Right lobe of liver (tissue), 6 donors: Measurements from ENCODE around the gene TMEM171. TPM values are rescaled to one million over a fixed set of nuclear protein-coding genes. Genes with fewer than 3 reads are reported as not detected.

ENCODE experiments used
- ATAC-seq, 4 donors: fragments of 200-7000 bp; cut with Tn5 transposase; one replicate each; pipeline ENCODE4 v1.9.1; 2020; ENCODE audit warnings: mild to moderate bottlenecking in 4 of 4, moderate library complexity in 4 of 4
- DNase-seq, 3 donors: peaks; one replicate each; pipeline ENCODE4 v3.0.0-alpha.2; 2020
- H3K27ac ChIP-seq, 3 donors: fragments of 200-600 bp; one replicate each; pipeline ENCODE4 v1.8.0; 2022
- H3K27me3 ChIP-seq, 2 donors: fragments of 200-600 bp; one replicate each; pipeline ENCODE4 v1.8.0; 2022
- H3K36me3 ChIP-seq, 4 donors: fragments of 200-600 bp; sonication (generic) in 1 of 4; one replicate each; pipeline versions ENCODE4 v1.5.1 to v1.8.0; 2017 to 2022; ENCODE audit warnings: control low read depth in 1 of 4
- H3K4me1 ChIP-seq, 4 donors: fragments of 200-600 bp; sonication (generic) in 1 of 4; one replicate each; pipeline versions ENCODE4 v1.5.1 to v1.8.0; 2017 to 2022; ENCODE audit warnings: control low read depth in 1 of 4
- H3K4me3 ChIP-seq, 3 donors: fragments of 200-600 bp; one replicate each; pipeline ENCODE4 v1.8.0; 2022
- H3K9me3 ChIP-seq, 4 donors: fragments of 200-600 bp; sonication (generic) in 1 of 4; one replicate each; pipeline versions ENCODE4 v1.5.1 to v1.8.0; 2017 to 2022; ENCODE audit warnings: control low read depth in 1 of 4
- POLR2A ChIP-seq: fragments of 450-650 bp; IDR thresholded peaks from one replicate; pipeline ENCODE4 v1.6.1; 2017; ENCODE audit warnings: antibody characterized with exemption, mild to moderate bottlenecking
- WGBS: methylation state at CpG from one replicate; pipeline ENCODE4 v1.1.6; 2018; ENCODE audit warnings: low coverage, low lambda C conversion rate; ENCODE audit not compliant: insufficient coverage; ENCODE audit errors: missing lambda C conversion rate; 5-methylcytosine and 5-hydroxymethylcytosine counted together
- intact Hi-C, 2 donors: fragments of 100-400 bp; cut with DNase I; formaldehyde crosslinking; loops; one replicate each; pipeline versions ENCODE4 v1.11.2 to v1.14.1; 2022
- total RNA-seq, 6 experiments: library from RNA; depleted of rRNA in 2 of 6; stranded (reverse); fragments of >200 nt in 2 of 6; fragmentation: NEBNext Ultra II Directional in 3 of 6; extraction: Animal tissue kit (Norgen Biotek cat#: 25700) in 3 of 6; gene quantifications; one replicate each; pipeline versions ENCODE4 v1.1.0 to v1.2.4, GENCODE V29; 2016 to 2023
- TF ChIP-seq, protein P1 (sequence below), 4 donors: fragments of 200-600 bp in 3 of 4; fragments of 450-650 bp in 1 of 4; IDR thresholded peaks; one replicate each; pipeline versions ENCODE4 v1.5.1 to v1.8.0; 2016 to 2022; ENCODE audit warnings: antibody characterized with exemption in 4 of 4, mild to moderate bottlenecking in 2 of 4
- donor health status: DM: no; HTN: yes; CAD: no.
- donor health status: DM: no; HTN: no; CAD: no.
- donor health status: DM: no; HTN: no; CAD: no.
- donor health status: DM: no; HTN: yes; CAD: no.
- donor health status: DM: no; HTN: yes; CAD: no.

Gene TMEM171
- total RNA-seq, 6 experiments from 2014 or later, result 0.57 to 3.2 (median 1.6) TPM

DNA sequence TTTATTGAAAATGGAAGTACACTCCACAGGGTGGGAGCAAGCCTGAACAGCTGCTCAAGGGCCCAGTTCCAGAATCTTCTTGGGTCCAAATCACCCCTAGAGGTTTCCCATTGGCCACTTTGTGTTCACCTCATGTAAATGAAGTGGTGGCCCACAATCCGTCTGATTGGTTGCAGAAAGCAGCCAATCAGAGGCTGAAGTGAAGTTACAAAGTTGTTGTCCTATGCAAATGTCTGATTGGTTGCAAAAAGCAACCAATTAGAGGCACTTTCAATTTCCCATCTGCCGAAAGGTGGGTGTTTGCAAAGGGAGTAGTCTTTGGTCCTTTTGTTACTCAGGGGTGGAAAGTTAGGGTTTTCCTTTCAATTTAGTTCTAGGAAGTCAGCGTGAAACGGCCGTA lies 8.8 kb downstream of the TMEM171 start:
- intact Hi-C loops, result no loop called here
- H3K27ac ChIP-seq, result no peak overlapping the region
- H3K4me1 ChIP-seq, result peaks cover 0 to 12% (median 0%) of the 10 kb centered on the region in 4 donors
- no peaks in the 10 kb centered on the region for H3K27me3 ChIP-seq
- 69% methylated on average over 3 of the region's 5 CpGs for WGBS
- TF ChIP-seq, protein P1, sequence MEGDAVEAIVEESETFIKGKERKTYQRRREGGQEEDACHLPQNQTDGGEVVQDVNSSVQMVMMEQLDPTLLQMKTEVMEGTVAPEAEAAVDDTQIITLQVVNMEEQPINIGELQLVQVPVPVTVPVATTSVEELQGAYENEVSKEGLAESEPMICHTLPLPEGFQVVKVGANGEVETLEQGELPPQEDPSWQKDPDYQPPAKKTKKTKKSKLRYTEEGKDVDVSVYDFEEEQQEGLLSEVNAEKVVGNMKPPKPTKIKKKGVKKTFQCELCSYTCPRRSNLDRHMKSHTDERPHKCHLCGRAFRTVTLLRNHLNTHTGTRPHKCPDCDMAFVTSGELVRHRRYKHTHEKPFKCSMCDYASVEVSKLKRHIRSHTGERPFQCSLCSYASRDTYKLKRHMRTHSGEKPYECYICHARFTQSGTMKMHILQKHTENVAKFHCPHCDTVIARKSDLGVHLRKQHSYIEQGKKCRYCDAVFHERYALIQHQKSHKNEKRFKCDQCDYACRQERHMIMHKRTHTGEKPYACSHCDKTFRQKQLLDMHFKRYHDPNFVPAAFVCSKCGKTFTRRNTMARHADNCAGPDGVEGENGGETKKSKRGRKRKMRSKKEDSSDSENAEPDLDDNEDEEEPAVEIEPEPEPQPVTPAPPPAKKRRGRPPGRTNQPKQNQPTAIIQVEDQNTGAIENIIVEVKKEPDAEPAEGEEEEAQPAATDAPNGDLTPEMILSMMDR (IDR thresholded peaks at IDR 0.05), result no peak
- no peak for TF ChIP-seq POLR2A
- ATAC-seq (no peak), DNase-seq (no peak)
- H3K36me3 ChIP-seq, result no peaks in the 10 kb centered on the region
- H3K4me3 ChIP-seq, result no peak overlapping the region
- H3K9me3 ChIP-seq, result no peaks in the 10 kb centered on the region

DNA sequence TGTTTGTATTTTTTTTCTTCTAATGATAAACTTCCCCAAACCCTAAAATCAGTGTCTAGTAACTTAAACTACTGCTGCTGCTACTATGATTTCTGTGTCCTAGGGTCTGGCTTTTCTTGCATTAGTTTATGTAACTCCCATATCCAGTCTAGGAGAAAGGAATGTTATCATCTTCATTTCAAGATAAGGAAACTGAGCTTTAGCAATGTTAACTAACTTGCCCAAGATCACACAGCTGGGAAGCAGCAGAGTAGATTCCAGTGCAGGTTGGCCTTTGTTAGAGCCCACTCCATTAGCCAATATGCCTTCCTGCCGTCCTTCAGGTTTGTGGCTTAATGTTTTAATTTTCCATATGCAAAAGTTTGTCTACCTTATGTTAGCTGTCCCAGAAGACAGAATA lies 10.4 kb downstream of the TMEM171 start:
- no peak for ATAC-seq
- intact Hi-C loops, result no loop called here

DNA sequence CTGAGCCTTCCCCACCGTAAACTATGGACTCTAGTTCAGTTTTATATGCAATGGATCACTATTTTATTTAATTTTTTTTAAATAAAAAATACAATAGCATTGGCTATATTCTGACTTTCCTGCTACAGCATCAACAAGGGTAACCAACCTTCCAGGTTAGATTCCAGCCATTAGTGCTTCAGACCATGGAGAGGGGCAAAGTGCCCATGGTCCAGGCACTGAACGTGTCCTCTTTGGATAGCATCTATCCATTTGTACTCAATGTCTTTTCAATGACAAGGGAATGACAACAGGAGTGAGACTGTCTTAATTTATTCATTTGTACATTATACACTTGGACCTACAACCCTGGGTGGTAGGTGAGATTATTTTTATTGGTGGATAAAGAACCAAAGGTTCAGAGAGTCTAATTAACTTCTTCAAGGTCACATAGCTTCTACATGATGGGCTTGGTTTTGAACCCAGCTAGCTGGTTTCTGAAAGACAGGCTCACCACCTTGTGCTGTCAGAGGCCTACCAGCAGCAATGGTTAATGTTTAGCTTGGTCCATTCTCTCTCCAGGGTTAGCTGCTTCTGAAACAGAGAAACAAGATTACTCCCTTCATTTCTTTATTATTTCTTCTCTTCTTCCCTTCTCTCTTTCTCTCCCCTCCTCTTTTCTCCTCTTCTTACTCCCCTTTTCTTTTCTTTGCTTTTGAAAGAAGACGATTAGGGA lies 11.5 kb downstream of the TMEM171 start:
- intact Hi-C loops, result no loop called here
- DNase-seq (no peak), ATAC-seq (peak in 2 of 4 donors; percentile 20 to 38)
- TF ChIP-seq, protein P1 (IDR thresholded peaks at IDR 0.05), result no peak
- no peak for TF ChIP-seq POLR2A
- H3K4me1 ChIP-seq, result peaks cover 0 to 3% (median 0%) of the 10 kb centered on the region in 4 donors
- no peak overlapping the region for H3K27ac ChIP-seq
- no peak overlapping the region for H3K4me3 ChIP-seq
- no peaks in the 10 kb centered on the region for H3K36me3 ChIP-seq
- H3K9me3 ChIP-seq, result no peaks in the 10 kb centered on the region
- no peaks in the 10 kb centered on the region for H3K27me3 ChIP-seq
- WGBS, result 61% methylated on average over 3 of the region's 3 CpGs

More for the DNA sequence above, 10.4 kb downstream of the TMEM171 start:
- Histone ChIP-seq H3K4me3 (no peak overlapping the region), H3K36me3 (no peaks in the 10 kb centered on the region), H3K9me3 (no peaks in the 10 kb centered on the region), H3K27ac (no peak overlapping the region), H3K4me1 (peaks cover 0 to 12% (median 0%) of the 10 kb centered on the region in 4 donors), H3K27me3 (no peaks in the 10 kb centered on the region)
- TF ChIP-seq, protein P1 (IDR thresholded peaks at IDR 0.05), result no peak
- no peak for TF ChIP-seq POLR2A
- WGBS, result 88% methylated on average over 1 of the region's 1 CpG
- no peak for DNase-seq

DNA sequence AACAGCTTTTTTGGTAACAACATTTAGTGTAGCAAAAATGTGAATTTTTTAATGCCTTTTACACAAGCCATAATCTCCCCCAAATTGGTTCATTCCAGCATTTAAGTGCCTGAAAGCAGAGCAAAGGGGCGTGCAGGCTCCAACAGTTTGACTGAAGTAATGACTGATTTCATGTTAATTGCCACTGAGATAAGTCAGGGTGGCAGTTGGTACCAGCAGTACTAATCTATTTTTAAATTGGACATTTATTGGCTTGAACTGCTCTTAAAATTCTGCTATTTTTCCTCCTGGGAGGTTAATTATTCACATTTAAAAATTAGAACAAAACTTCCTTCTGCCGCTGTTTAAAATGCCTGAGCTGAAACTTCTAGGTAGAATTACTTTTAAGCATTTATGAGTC lies 12.4 kb downstream of the TMEM171 start:
- H3K9me3 ChIP-seq, result no peaks in the 10 kb centered on the region
- DNase-seq (no peak), ATAC-seq (no peak)
- intact Hi-C loops, result no loop called here
- H3K4me3 ChIP-seq, result no peak overlapping the region
- H3K4me1 ChIP-seq, result peaks cover 0 to 3% (median 0%) of the 10 kb centered on the region in 4 donors
- no peak overlapping the region for H3K27ac ChIP-seq
- 85% methylated on average over 2 of the region's 2 CpGs for WGBS
- TF ChIP-seq, protein P1 (IDR thresholded peaks at IDR 0.05), result no peak
- no peak for TF ChIP-seq POLR2A
- no peaks in the 10 kb centered on the region for H3K27me3 ChIP-seq
- no peaks in the 10 kb centered on the region for H3K36me3 ChIP-seq
